Measurements from ENCODE around the gene POF1B.

DNA sequence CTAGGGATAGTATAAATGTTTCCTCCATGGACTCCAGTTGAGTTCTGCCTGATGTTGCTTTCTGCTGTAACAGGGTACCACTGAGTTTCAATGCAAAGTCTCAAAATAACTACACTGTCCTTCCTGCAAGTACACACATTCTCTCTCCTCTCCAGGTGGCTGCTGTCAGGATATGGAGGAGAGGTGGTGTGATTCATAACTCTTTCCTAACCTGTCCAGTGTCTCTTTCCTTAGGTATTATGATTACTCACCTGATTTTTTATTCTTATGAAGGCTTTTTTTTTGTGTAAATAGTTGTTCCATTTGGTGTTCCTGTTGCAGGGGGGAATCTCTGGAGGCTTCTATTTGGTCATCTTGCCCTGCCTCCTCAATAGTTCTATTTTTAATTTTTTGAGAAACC lies 39.8 kb upstream of the POF1B start:
- TF ChIP-seq EZH2phosphoT487 (IDR thresholded peaks at IDR 0.05; ENCODE audit: insufficient read depth, low read depth) (no peak), EZH2 (IDR thresholded peaks at IDR 0.05; ENCODE audit: insufficient read depth, poor library complexity, severe bottlenecking) (no peak)
